Measurements from ENCODE around the gene ZNF354B.

GRCh38 chr5:178902849-178903248 lies 43.1 kb downstream of the ZNF354B start:
- TF ChIP-seq CTCF (conservative IDR thresholded peaks at IDR 0.05 in 1 of 2, IDR thresholded peaks at IDR 0.05 in 1 of 2; ENCODE audit: extremely low read depth in 1 of 2, insufficient read depth in 1 of 2, low read depth in 1 of 2, low read length in 2 of 2) (no peak), EZH2 (IDR thresholded peaks at IDR 0.05; ENCODE audit: borderline replicate concordance, low read length) (no peak)

Data from mammary epithelial cell (primary cell).